GM19397 (cell line): ENCODE results near the gene TIGD6.
"Not testable (repeated sequence)": the region's sequence is repeated elsewhere in the genome, so short reads cannot be mapped to it uniquely, and the experiment has no call there.

Experiments
- ATAC-seq: cut with Tn5 transposase; IDR thresholded peaks from one replicate; pipeline ENCODE4 v1.9.1; 2021; ENCODE audit warnings: mild to moderate bottlenecking, moderate library complexity; ENCODE audit not compliant: unreplicated experiment

The TIGD6 gene

DNA sequence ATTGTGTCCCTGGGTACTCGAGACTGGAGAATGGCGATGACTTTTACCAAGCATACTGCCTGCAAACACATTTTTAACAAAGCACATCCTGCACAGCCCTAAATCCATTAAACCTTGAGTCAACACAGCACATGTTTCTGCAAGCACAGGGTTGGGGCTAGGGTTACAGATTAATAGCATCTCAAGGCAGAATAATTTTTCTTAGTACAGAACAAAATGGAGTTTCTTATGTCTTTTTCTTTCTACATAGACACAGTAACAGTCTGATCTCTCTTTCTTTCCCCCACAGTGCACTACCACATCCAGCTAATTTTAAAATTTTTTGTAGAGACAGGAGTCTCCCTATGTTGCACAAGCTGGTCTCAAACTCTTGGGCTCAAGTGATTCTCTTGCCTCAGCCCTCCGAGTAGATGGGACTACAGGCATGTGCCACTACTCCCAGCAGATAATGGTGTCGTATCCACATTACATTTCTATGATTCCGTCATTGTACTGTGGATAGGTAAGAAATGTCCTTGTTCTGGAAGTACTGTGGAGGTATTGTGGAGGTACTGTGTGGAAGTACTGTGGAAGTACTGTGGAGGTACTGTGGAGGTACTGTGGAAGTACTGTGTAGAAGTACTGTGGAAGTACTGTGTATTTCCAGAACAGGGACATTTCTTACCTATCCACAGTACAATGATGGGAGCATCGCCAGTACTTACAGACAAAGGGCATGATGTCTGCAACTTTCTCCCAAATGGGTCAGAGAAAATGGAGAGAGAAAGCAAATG, 57.1 kb downstream of the TIGD6 start:
- ATAC-seq, result not testable (repeated sequence)
